ENCODE data around the gene SGSM2. TPM values are rescaled to one million over a fixed set of nuclear protein-coding genes. Genes with fewer than 3 reads are reported as not detected.

Gene SGSM2
- total and polyA plus RNA-seq, 8 donors: 43.6 to 116 (median 87.8) TPM

DNA sequence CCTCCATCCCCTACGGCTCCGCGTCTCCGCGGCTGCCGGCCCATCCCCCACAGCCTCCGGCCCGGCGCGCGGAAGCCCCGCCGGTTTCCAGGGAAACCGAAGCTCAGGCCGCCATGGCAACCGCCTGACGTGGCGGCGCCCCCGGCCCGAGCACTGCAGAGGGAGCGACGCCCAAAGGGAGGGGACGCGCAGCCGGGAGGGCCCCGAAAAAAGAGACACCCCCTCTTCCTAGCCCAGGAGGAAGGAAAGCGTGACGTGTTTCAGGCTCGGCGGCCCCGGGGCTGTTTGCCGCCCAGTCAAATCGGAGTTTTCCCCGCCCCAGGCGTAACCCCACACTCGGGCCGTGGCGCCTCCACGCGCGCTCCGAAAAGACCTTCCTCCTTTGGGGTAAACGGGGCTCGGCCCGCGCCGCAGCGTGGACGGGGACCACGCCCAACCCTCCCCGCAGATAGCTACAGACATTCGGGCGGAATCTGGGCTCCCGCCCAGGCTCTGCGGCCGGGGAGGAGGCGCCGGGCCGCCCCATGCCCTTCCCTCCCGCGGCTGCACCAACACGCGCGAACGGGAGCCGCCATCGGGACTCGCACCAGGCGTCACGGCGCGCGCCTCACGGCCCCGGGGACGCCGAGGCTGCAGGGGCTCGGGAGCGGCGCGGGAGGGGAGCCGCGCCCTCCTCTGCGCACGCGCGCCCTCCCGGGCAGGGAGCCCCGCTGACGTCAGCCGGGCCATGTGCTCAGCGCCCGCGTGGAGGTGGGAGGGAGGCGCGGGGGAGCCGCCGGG is 56.1 kb downstream of the SGSM2 start:
- intact Hi-C loops (cut with DNase I): no loop called here

DNA sequence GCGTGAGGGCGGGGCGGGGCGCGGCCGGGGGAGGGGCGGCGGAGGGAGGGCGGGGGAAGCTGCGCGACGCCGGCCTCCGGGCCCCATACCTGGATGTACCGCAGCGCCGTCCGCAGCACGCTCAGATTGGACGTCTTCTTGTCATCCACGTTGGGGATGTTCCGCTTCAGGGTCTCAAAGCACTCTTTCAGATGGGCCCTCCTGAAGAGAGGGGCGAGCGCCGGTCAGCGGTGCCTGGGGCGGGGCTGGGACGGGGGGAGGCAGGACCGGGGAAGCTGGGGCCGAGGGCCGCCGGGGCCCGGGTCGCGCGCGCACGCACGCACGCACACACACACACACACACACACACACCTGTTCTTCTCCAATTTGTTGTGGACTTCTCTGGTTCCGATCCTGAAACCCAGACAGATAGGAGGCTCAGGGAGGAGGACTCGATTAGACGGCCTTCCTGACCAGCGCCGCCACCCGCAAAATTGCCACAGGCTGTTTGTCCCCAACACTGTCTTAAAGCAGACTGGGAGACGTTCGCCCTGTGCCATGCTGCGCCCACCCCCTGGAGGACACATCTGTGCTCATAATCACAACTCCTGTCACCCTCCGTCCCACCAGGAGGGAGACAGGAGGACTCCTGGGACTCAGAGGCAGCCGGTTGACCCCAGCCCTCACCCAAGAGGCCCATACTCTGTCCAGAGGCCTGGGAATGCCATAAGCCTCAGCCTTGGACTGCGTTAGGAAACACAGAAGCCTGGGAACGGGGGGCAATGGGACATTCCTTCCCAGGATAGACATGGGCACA is 56.9 kb downstream of the SGSM2 start:
- no peak for ATAC-seq
- TF ChIP-seq, protein P1, sequence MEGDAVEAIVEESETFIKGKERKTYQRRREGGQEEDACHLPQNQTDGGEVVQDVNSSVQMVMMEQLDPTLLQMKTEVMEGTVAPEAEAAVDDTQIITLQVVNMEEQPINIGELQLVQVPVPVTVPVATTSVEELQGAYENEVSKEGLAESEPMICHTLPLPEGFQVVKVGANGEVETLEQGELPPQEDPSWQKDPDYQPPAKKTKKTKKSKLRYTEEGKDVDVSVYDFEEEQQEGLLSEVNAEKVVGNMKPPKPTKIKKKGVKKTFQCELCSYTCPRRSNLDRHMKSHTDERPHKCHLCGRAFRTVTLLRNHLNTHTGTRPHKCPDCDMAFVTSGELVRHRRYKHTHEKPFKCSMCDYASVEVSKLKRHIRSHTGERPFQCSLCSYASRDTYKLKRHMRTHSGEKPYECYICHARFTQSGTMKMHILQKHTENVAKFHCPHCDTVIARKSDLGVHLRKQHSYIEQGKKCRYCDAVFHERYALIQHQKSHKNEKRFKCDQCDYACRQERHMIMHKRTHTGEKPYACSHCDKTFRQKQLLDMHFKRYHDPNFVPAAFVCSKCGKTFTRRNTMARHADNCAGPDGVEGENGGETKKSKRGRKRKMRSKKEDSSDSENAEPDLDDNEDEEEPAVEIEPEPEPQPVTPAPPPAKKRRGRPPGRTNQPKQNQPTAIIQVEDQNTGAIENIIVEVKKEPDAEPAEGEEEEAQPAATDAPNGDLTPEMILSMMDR (IDR thresholded peaks at IDR 0.05): no peak
- Histone ChIP-seq H3K27ac (peak overlapping the region; percentile 99 to 100), H3K36me3 (peaks cover 0 to 3% of the 10 kb centered on the region in 2 donors), H3K27me3 (no peaks in the 10 kb centered on the region), H3K9me3 (no peaks in the 10 kb centered on the region), H3K4me1 (peaks cover 57 to 77% of the 10 kb centered on the region in 2 donors), H3K4me3 (peak overlapping the region; percentile 59 to 87)
- intact Hi-C loops (cut with DNase I): no loop called here
- no peak for DNase-seq

More for the DNA sequence above, 56.1 kb downstream of the SGSM2 start:
- TF ChIP-seq, protein P1 (IDR thresholded peaks at IDR 0.05): no peak
- peaks cover 0 to 4% of the 10 kb centered on the region in 2 donors for H3K36me3 ChIP-seq
- H3K9me3 ChIP-seq: no peaks in the 10 kb centered on the region
- peak; percentile 46 for ATAC-seq
- peak overlapping the region; percentile 59 to 87 for H3K4me3 ChIP-seq
- DNase-seq: peak; percentile 85 to 98 (median 92)
- no peaks in the 10 kb centered on the region for H3K27me3 ChIP-seq
- peaks cover 53 to 74% of the 10 kb centered on the region in 2 donors for H3K4me1 ChIP-seq
- H3K27ac ChIP-seq: peak overlapping the region; percentile 99 to 100

DNA sequence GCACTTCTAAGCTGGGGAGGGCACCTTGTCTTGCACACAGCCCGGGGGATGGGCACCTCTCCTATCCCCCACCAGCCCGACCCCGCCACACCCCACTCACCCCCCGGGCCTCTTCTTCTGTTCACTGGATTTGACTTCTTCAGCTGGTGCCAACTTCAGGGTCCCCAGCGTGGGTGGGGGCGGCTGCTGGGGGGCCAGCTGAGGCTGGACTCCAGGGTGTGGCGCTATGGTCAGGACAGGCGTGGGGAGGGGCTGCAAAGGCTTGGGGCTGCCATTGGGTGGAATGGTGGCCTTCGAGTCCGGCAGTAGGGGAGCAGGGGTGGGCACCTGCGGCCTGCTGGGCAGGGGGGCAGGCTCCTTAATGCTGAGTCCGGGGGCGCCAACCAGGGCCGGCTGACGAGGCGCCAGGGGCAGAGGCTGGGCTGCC is 57.5 kb downstream of the SGSM2 start:
- TF ChIP-seq, protein P1 (IDR thresholded peaks at IDR 0.05): no peak
- H3K4me1 ChIP-seq: peaks cover 57 to 80% of the 10 kb centered on the region in 2 donors
- no peaks in the 10 kb centered on the region for H3K9me3 ChIP-seq
- no peaks in the 10 kb centered on the region for H3K27me3 ChIP-seq
- intact Hi-C loops (cut with DNase I): no loop called here
- no peak for ATAC-seq
- H3K36me3 ChIP-seq: no peaks in the 10 kb centered on the region
- peak overlapping the region; percentile 99 to 100 for H3K27ac ChIP-seq
- peak in 1 of 4 donors; percentile 78 for DNase-seq
- H3K4me3 ChIP-seq: peak overlapping the region in 1 of 2 donors; percentile 87

DNA sequence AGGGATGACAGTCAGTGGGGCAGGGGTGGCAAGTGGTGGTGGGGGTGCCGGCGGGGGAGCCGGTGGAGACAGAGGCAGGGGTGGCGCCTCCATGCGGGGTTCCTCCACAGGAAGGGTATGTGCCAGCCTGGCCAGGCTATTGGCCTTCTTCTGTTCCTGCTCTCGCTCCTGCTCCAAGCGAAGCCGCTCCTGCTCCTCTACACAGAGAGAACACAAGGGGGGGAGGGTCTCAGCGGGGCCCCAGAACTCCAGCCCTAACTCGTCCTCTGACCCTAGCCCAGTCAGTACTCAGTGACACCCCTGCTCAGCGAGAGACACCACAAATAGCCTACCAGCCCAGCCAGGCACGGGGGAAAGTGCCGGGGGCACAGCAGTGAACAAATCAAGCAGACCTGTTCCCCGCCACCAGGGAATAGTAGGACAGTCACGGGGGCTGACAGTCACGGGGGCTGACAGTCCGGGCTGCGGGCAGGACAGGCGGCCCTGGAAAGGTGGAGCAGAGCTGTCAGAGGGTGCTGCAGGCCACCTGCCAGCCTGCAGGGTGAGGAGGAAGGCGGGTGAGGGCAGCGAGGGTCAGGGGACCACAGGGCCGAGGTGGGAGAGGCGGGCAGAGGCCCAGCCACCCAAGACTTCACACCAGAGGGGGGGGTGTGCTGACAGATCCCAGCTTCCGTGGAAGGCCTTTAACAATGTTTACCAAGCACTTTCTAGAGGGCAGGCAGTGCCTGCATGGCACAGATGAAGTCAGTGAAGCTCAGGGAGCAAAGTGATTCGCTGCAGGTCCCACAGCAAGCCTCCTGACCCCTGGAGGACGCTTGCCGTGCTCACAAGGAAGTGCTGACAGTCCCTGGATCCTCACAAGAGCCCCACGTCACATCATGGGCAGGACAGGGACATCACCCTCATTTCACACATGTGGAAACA is 58.2 kb downstream of the SGSM2 start:
- DNase-seq: peak in 3 of 4 donors; percentile 55 to 82 (median 80)
- ATAC-seq: peak; percentile 4

More for the DNA sequence above, 58.2 kb downstream of the SGSM2 start:
- Histone ChIP-seq H3K36me3 (no peaks in the 10 kb centered on the region), H3K4me1 (peaks cover 52 to 73% of the 10 kb centered on the region in 2 donors), H3K9me3 (no peaks in the 10 kb centered on the region), H3K4me3 (peak overlapping the region in 1 of 2 donors; percentile 44), H3K27me3 (no peaks in the 10 kb centered on the region), H3K27ac (peak overlapping the region; percentile 99 to 100)
- TF ChIP-seq, protein P1 (IDR thresholded peaks at IDR 0.05): no peak
- intact Hi-C loops (cut with DNase I): no loop called here

Measured in left lung (tissue), 10 donors.